Middle frontal gyrus (tissue), 1 donor: ENCODE data around the gene TCEAL6.
A peak's percentile ranks its signal among the peaks of the same experiment; 100 is the strongest.
"Not testable (repeated sequence)": the region's sequence is repeated elsewhere in the genome, so short reads cannot be mapped to it uniquely, and the experiment has no call there.

ENCODE experiments used
- DNase-seq: peaks from one replicate; pipeline ENCODE4 v3.0.0-alpha.2; 2015; ENCODE audit warnings: low spot score; ENCODE audit errors: extremely low spot score

The TCEAL6 gene

GRCh38 chrX:102142274-102142673 is at the start of gene TCEAL6:
TCEAL6 (minus strand) TSS chrX:102142481.
- not testable (repeated sequence) for DNase-seq

GRCh38 chrX:102185967-102186720 is 43.9 kb upstream of the TCEAL6 start:
- DNase-seq: no peak

- peak; percentile 51 for DNase-seq
Observed at GRCh38 chrX:102155806-102156179, 13.5 kb upstream of the TCEAL6 start, which contains the start of gene BEX5. BEX5 (minus strand) TSS chrX:102155977; CDS start chrX:102154265, 1,712 bp downstream.

GRCh38 chrX:102154900-102155805 is 12.9 kb upstream of the TCEAL6 start:
- DNase-seq: no peak

- no peak for DNase-seq
Observed at GRCh38 chrX:102154218-102154860, 12.1 kb upstream of the TCEAL6 start.

- DNase-seq: not testable (repeated sequence)
Observed at GRCh38 chrX:102141631-102142030, 650 bp downstream of the TCEAL6 start.

- not testable (repeated sequence) for DNase-seq
Observed at GRCh38 chrX:102140876-102141275, 1.4 kb downstream of the TCEAL6 start.

GRCh38 chrX:102138064-102138463 is 4.2 kb downstream of the TCEAL6 start:
- no peak for DNase-seq

- DNase-seq: no peak
Observed at GRCh38 chrX:102129473-102129872, 12.8 kb downstream of the TCEAL6 start.

- no peak for DNase-seq
Observed at GRCh38 chrX:102126863-102127262, 15.4 kb downstream of the TCEAL6 start.

GRCh38 chrX:102126080-102126818 is 16.0 kb downstream of the TCEAL6 start:
- not testable (repeated sequence) for DNase-seq

GRCh38 chrX:102125436-102125835 is 16.8 kb downstream of the TCEAL6 start, which contains the start of gene TCEAL2:
TCEAL2 (plus strand) TSS chrX:102125679; CDS start chrX:102126831, 1,152 bp downstream.
- not testable (repeated sequence) for DNase-seq

- not testable (repeated sequence) for DNase-seq
Observed at GRCh38 chrX:102125014-102125413, 17.3 kb downstream of the TCEAL6 start.

- DNase-seq: no peak
Observed at GRCh38 chrX:102115748-102116147, 26.5 kb downstream of the TCEAL6 start.

- DNase-seq: no peak
Observed at GRCh38 chrX:102113367-102113766, 28.9 kb downstream of the TCEAL6 start.
